ENCODE data around the gene PDCD4.

The PDCD4 gene

GRCh38 chr10:110842326-110842904 lies 29.3 kb upstream of the PDCD4 start:
- no peak for ATAC-seq

DNA sequence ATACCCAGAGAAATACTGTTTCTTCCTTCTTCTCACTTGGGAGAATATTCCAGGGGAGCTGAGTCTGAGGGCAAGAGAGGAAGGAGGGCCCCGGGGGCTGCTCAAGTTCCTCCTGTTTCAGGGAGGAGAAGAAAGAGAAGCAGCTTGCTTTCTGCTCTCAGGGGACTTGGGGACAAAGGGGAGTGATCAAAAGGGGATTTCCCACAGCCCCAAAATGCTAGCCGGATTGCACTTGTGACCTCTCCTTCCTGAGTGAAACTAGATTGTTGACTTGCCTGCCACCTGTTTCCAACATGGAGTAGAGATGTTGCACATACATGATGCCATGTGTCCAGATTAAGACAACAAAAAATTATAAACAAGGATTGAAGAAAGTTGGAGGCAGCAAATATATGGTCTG lies 28.7 kb upstream of the PDCD4 start:
- ATAC-seq = peak; percentile 61 to 64

DNA sequence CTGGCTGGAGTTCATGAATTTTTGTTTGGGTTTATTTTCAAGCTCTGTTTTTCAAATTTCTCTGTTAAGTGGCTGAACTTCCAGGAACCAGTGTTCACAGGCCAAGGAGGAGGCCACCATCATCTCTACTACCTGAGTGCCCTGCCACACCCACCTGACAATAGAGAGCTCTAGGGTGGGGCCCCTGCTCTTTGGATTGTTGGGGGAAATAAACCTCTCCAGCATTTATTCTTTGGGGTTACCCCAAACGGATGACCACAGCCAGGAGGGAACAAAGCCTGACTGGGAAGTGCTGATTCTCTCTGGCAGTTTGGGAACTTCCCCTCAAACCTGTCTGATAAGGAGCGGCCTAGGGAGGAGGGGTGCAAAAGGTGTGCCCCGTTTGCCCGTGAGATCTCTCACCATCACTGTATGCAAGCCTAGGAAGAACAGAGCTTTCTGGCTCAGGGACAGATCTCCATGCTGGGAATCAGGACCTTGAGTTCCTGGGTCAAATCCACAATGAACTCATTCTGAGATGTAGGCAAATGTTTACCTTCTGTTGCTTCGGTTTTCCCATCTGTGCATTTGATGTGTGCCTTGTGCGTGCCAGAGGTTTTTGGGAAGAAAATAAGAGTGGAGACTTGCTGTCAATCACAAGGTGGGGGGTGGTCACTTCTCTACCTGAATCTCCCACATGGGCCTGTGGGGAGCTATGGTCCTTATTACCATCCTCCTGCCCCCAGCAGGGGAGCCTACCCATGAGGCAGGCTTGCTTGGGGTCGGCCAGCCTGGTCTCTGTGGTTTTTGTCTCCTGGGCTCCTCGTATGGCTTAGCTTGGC lies 27.7 kb upstream of the PDCD4 start:
- ATAC-seq = no peak

- no peak for ATAC-seq
Observed at GRCh38 chr10:110844617-110844881, 27.2 kb upstream of the PDCD4 start.

GRCh38 chr10:110845192-110845755 lies 26.5 kb upstream of the PDCD4 start:
- no peak for ATAC-seq

DNA sequence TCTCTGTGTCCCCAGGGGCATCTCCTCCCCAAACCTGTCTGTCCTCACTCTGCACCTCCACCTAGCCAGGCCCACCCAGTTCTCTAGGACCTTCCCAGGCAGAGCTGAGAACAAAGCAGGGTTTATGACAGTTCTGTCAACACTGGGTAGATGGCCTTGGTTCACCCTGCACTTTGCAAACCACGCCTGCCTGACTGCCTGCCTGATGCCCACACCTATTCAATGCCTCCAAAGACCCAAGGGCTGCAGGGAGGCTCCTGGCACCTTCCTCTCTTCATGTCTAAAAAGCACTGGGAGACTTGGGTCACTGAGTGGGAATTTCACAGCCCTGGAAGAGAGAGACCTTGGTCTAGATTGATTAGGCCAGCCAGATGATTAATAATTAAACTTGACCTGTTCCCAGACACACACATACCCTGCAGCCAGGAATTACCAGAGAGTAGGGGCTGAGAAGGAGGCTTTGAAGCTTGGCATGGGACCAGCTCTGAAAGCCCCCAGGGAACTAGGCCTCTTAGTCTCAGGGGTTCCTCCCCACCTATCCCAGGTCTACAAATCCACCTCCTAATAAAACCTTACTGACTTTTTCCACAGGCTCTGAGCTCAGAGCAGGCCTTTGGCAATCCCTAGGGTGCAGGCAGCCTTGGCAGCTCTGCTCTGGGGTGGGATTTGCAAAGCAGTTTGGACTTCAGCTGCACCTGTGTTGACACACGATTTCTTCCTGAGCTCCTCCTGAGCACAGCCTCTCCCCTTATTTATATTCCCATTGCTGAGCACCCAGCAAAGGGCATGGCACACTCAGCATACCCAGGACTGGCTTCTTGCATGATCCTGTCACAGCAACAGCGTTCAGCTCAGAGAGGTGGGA lies 25.7 kb upstream of the PDCD4 start:
- ATAC-seq = no peak

GRCh38 chr10:110847374-110847773 lies 24.4 kb upstream of the PDCD4 start:
- no peak for ATAC-seq

DNA sequence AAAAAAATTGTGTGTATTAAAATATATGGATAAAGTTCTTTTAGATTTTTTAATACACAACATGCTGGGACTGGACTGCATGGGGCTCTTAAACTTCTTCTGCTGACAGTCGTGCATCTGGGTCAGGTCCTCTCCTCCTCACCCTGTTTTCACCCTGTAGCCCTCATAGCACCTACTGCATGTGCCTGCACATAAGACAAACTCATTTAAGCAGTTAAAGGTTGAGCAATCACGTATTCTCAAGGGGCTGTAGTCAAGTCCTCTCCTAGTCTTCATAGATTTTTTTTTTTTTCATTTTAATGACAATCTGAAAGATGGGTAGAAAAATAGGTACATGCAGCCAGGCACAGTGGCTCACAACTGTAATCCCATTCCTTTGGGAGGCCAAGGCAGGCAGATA lies 23.6 kb upstream of the PDCD4 start:
- ATAC-seq = no peak

DNA sequence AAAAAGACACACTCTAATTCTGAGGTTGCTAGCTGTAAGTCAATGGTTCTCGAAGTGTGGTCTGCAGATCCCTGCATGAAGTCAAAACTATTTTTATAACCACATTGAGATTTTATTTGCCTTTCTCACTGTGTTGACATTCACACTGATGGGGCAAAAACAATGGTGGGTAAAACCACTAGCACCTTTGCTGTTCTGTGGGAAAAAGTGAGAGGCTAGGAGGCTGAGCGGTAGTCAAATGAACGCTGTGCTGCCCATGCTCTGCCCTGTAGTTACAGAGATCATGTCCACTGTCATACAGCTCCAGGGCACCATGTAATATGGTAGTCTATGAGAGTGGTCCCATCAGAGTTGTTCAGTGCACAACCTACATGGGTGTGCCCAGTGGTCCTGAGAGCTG lies 21.6 kb upstream of the PDCD4 start:
- ATAC-seq = no peak

DNA sequence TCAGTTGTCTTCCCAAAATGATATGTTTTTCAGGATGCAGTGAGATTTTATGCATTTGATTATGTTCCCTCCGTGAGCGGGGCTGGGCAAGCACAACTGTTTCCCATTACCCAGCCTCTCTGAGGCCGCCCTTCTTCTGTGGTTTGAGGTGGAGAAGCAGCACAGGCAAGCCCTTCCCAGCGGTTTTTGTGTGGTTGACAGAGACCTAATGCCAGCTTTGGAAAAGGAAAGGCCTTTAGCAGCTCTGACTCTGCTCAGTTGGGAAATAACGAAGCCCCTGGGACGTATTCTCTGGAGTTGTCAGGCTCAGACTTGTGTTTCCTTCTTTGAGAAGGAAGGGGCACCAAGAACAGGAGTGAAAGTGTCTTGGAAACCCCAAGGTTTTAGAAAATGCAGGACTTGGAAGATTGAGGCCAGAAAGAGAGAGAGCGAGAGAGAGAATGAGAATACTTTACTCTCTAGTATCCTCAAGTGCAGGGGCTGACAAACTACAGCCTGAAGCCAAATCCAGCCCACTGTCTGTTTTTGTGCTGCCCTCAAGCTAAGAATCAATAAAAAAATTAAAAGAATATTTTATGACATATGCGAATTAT lies 20.6 kb upstream of the PDCD4 start:
- ATAC-seq = no peak

DNA sequence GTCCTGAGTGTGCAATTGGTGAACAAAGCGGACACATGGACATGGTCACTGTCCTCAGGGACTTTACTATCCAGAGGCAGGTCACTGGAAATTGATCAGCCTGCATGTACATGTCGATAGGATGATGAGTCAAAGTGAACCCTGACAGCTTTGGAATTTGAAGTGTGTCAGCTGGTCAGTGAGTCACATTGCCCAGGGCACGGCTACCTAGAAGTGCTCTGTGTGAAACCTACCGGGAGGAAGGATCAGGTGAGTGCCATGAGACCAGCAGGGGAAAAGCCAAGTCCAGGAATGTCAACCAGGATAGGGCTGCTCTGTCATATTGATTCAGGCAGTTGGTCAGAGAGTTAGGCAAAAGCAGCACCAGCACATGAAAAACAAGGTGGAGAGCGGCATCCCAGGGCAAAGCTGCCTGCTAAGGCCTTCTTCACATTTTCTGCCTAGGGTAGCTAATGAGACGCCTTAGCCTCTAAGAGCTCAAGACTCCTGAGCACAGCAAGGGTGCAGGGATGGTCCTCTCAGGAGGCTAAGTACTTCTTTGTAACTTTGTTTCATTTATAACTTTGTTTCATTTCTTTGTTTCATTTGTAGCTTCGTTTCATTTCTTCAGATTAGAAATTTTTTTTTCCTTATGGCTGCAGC lies 19.4 kb upstream of the PDCD4 start:
- ATAC-seq = peak; percentile 45 to 46

- no peak for ATAC-seq
Observed at GRCh38 chr10:110852947-110853346, 18.8 kb upstream of the PDCD4 start.

DNA sequence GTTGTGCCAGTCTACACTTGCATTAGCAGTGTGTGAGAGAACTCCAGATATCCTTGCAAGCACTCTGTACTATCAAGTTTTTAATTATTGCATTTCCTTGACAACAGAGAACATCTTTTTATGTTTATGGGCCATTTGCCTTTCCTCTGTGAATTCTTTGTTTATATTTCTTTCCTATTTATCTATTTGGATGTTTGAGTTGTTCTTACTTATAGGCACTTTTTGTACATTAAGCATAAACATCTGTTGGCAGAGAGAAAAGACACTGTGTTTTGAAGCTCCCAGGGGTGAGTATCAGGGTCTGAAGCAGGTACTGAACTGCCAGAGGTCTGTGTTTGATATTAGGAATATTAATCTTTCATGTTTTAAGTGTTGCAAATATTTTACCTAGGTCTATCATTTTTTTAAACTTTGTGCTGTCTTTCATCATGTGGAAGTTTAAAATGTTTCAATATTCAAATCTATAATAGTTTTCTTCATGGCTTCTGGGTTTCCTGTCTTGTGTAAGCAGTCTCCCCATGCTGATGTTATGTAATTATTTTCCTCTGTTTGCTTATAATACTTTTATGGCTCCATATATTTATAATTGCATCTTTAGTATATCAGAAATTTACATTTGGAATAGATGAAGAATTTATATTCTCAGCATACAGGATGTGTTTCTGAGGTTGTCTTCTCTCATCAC lies 17.7 kb upstream of the PDCD4 start:
- ATAC-seq = no peak

GRCh38 chr10:110857265-110858171 lies 14.2 kb upstream of the PDCD4 start:
- ATAC-seq = peak in 1 of 2 donors; percentile 37

DNA sequence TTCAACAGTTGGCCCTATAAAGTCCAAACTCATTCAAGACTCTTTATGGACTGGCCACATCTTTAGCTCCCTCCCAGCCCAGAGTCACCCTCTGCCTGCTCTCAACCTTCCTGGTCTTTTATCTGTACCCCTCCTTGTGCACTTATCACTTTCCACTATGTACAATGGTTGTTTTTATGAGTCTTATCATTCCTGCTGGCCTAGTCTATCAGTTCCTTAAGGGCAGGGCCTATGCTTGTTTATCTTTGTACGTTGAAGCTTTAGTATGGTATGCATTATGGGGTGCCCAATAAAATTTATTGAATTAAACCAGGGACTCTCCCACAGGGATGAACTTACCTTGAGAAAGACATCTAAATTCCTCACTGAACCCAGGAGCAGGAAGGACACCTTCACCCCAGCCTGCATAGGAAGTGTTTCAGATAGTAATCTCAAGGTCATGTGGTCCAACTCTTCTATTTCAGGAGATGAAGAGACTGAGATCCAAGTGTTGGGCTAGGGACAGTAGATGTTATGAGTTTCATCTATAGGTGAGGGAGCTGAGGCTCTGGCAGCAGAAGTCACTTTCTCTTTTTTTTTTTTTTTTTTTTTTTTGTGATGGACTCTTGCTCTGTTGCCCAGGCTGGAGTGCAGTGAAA lies 13.3 kb upstream of the PDCD4 start:
- no peak for ATAC-seq

GRCh38 chr10:110859206-110859972 lies 12.3 kb upstream of the PDCD4 start:
- no peak for ATAC-seq

GRCh38 chr10:110859973-110860376 lies 11.8 kb upstream of the PDCD4 start:
- no peak for ATAC-seq

DNA sequence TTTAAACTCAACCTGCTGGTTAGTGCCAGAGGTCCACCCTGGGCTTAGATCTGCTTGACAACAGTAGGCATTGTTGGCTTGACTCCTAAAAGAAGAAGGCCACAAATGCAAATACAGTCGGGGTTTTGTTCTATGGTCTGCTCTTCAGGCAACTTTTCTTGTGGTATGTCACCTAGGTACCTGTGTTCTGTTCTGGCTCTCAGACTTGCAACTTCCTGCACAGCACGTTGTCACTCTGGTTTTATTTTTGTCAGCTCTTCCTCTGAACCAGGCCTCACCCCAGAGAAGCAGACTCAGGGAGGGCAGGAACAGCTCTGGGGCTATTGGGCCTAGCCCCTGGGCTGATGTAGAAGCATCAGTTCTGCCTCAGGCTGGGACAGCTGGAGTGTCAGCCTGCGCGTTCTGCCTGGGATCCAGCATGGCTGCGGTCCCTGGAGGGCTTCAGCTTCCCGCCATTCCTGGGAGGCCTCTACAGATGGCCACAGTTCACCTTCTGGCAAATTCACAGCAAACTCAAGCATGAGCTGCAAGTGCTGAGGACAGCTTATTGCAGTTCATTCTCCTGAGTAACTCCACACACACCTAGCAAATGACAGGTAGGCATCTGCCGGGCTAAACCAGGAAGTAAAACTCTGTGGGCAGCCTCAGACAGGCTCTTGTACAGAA lies 11.0 kb upstream of the PDCD4 start:
- peak; percentile 49 to 56 for ATAC-seq

DNA sequence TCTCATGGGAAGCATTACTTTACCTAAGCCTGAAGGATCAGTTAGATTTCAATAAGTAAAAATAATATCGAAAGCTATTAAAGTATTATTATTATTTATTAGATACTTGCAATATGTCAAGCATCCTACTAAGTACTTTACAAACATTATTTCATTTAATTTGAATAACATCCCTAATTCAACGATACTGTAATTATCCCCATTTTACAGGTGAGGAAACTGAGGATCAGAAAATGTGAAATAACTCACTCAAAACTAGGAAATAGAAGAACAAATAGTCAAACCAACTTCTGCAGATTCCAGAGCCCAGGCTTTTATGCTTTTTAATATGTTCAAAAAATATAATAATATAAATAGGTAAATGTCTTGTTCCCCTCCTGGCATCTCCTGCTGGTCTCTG lies 10.3 kb upstream of the PDCD4 start:
- no peak for ATAC-seq
